Endodermal cell (in vitro differentiated cells): ENCODE data around the gene ZNF423. TPM values are rescaled to one million over a fixed set of nuclear protein-coding genes. Genes with fewer than 3 reads are reported as not detected.

Experiments used
- DNase-seq: peaks from one replicate; pipeline ENCODE4 v3.0.0-alpha.2; 2017
- H3K27ac ChIP-seq: 2 replicates; pipeline ENCODE4 v1.5.1; 2013; ENCODE audit warnings: mild to moderate bottlenecking, low read depth, low read length, moderate library complexity
- H3K27me3 ChIP-seq: 2 replicates; pipeline ENCODE4 v1.6.1; 2013; ENCODE audit warnings: mild to moderate bottlenecking, low read length, moderate library complexity; ENCODE audit not compliant: insufficient read depth, control insufficient read depth, poor library complexity, severe bottlenecking
- H3K36me3 ChIP-seq: 2 replicates; pipeline ENCODE4 v1.7.0; 2013; ENCODE audit warnings: mild to moderate bottlenecking, low read length, moderate library complexity; ENCODE audit not compliant: control insufficient read depth, insufficient read depth
- H3K4me1 ChIP-seq: one replicate; pipeline ENCODE4 v1.7.0; 2013; ENCODE audit warnings: low read length; ENCODE audit not compliant: control insufficient read depth, insufficient read depth
- H3K4me3 ChIP-seq: 2 replicates; pipeline ENCODE4 v1.5.1; 2013; ENCODE audit warnings: mild to moderate bottlenecking, low read length, moderate library complexity
- H3K9ac ChIP-seq: 2 replicates; pipeline ENCODE4 v1.6.1; 2013; ENCODE audit warnings: mild to moderate bottlenecking, low read length, moderate library complexity; ENCODE audit not compliant: poor library complexity, severe bottlenecking; ENCODE audit errors: extremely low read depth
- H3K9me3 ChIP-seq: 2 replicates; pipeline ENCODE4 v1.6.1; 2013; ENCODE audit warnings: mild to moderate bottlenecking, low read length, moderate library complexity; ENCODE audit not compliant: control insufficient read depth
- H3K27ac Mint-ChIP-seq: 2 replicates; pipeline ENCODE4 v1.8.0; 2020; ENCODE audit warnings: mixed read lengths
- H3K27me3 Mint-ChIP-seq: 2 replicates; pipeline ENCODE4 v1.8.0; 2021; ENCODE audit warnings: mild to moderate bottlenecking, mixed read lengths; ENCODE audit not compliant: insufficient read depth
- H3K36me3 Mint-ChIP-seq: 2 replicates; pipeline ENCODE4 v1.8.0; 2020; ENCODE audit warnings: low read depth, mixed read lengths
- H3K4me1 Mint-ChIP-seq: 2 replicates; pipeline ENCODE4 v1.8.0; 2020; ENCODE audit warnings: mixed read lengths
- H3K4me3 Mint-ChIP-seq: 2 replicates; pipeline ENCODE4 v1.8.0; 2020; ENCODE audit warnings: mild to moderate bottlenecking, moderate library complexity, mixed read lengths
- H3K9me3 Mint-ChIP-seq: 2 replicates; pipeline ENCODE4 v1.8.0; 2020; ENCODE audit warnings: mild to moderate bottlenecking, mixed read lengths
- CTCF ChIP-seq: fragments of 200-600 bp; sonication (generic); conservative IDR thresholded peaks from 2 replicates; pipeline ENCODE4 v1.5.0; 2021; ENCODE audit warnings: antibody characterized with exemption, mild to moderate bottlenecking
- WGBS, 2 experiments: methylation state at CpG; one replicate each; pipeline versions ENCODE4 v1.1.5 to v1.1.7; 2013; ENCODE audit warnings: missing lambda C conversion rate in 2 of 2, mixed read lengths in 1 of 2; ENCODE audit not compliant: insufficient coverage in 1 of 2, insufficient read length in 1 of 2; 5-methylcytosine and 5-hydroxymethylcytosine counted together
- total RNA-seq, 2 donors: library from RNA; stranded (reverse); fragmentation: NEBNext Ultra II Directional in 1 of 2; extraction: Animal tissue kit (Norgen Biotek cat#: 25700) in 1 of 2; gene quantifications; 2 replicates in 1 of 2; 3 replicates in 1 of 2; pipeline ENCODE4 v1.2.1, GENCODE V29; 2021

The ZNF423 gene
- total RNA-seq, 2 donors from 2014 or later = 30.3 to 41.9 TPM

DNA sequence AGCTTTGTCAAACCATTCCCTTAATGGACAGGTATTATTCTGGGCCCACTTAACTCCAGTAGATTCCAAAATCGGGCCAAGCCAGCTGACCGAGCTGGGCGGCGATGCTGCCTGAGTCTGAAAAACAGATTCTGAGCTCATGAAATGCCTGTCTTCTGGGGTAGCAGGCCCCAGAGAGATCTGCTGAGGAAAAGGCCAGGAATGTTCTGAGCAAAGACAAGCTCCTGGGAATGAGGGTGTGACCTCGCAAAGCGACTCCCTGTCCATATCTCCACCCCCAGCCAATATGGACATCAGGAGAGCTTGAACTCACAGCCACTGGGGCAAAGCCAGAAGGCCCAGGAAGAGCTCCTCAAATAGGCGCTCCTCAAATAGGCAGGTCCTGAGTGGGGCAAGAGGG, 23.7 kb downstream of the ZNF423 start:
- no peaks in the 10 kb centered on the region for H3K36me3 ChIP-seq
- Mint-ChIP-seq H3K4me3 (no peak overlapping the region), H3K9me3 (no peaks in the 10 kb centered on the region), H3K4me1 (peaks cover 67% of the 10 kb centered on the region), H3K27ac (no peak overlapping the region), H3K36me3 (no peaks in the 10 kb centered on the region), H3K27me3 (no peaks in the 10 kb centered on the region)
- peaks cover 24% of the 10 kb centered on the region for H3K4me1 ChIP-seq
- H3K27me3 ChIP-seq = no peaks in the 10 kb centered on the region
- no peak overlapping the region for H3K27ac ChIP-seq
- DNase-seq = no peak
- no peak overlapping the region for H3K9ac ChIP-seq
- WGBS, 2 experiments = 93 to 95% methylated on average over 6 to 7 of the region's 7 CpGs
- TF ChIP-seq CTCF = no peak
- H3K4me3 ChIP-seq = no peak overlapping the region
- no peaks in the 10 kb centered on the region for H3K9me3 ChIP-seq

DNA sequence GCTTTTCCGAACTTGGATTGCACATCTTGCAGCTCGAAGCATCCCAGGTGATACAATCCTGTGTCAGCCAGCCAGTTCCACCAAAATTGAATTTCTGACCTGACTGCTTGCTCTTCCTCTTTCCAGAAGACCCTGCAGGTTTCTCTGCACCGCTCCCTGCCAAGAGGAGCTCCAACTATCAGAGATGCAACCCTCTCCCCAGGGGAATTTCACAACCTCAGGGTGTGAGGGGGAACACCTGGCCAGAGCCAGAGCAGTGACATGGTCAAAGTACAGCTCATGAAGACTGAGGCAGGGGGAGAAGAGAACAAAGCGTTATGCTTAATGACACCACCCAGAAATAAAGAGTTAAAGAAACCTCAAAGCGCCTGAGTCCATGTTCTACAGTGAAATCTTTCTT, 25.0 kb downstream of the ZNF423 start:
- no peaks in the 10 kb centered on the region for H3K36me3 ChIP-seq
- no peak for DNase-seq
- Mint-ChIP-seq H3K4me1 (peaks cover 59% of the 10 kb centered on the region), H3K36me3 (no peaks in the 10 kb centered on the region), H3K27me3 (no peaks in the 10 kb centered on the region), H3K4me3 (no peak overlapping the region), H3K9me3 (no peaks in the 10 kb centered on the region), H3K27ac (peak overlapping the region; percentile 52)
- H3K27ac ChIP-seq = no peak overlapping the region
- peaks cover 19% of the 10 kb centered on the region for H3K4me1 ChIP-seq
- H3K9ac ChIP-seq = no peak overlapping the region
- no peak for TF ChIP-seq CTCF
- no peak overlapping the region for H3K4me3 ChIP-seq
- H3K27me3 ChIP-seq = no peaks in the 10 kb centered on the region
- H3K9me3 ChIP-seq = no peaks in the 10 kb centered on the region
- 56 to 73% methylated on average over 3 to 4 of the region's 5 CpGs for WGBS, 2 experiments

- Mint-ChIP-seq H3K4me3 (no peak overlapping the region), H3K4me1 (peaks cover 57% of the 10 kb centered on the region)
Observed at GRCh38 chr16:49828533-49829267, 27.2 kb downstream of the ZNF423 start.

More at GRCh38 chr16:49828533-49829267, 27.2 kb downstream of the ZNF423 start:
- Histone ChIP-seq H3K4me3 (no peak overlapping the region), H3K27ac (no peak overlapping the region), H3K9ac (no peak overlapping the region), H3K27me3 (no peaks in the 10 kb centered on the region), H3K4me1 (peaks cover 2% of the 10 kb centered on the region), H3K9me3 (no peaks in the 10 kb centered on the region), H3K36me3 (no peaks in the 10 kb centered on the region)
- DNase-seq = no peak
- H3K9me3 Mint-ChIP-seq = no peaks in the 10 kb centered on the region
- no peaks in the 10 kb centered on the region for H3K36me3 Mint-ChIP-seq
- H3K27ac Mint-ChIP-seq = peak overlapping the region; percentile 74
- no peak for TF ChIP-seq CTCF
- no peaks in the 10 kb centered on the region for H3K27me3 Mint-ChIP-seq
- 85 to 91% methylated on average over 9 to 15 of the region's 15 CpGs for WGBS, 2 experiments
